Prostate gland (tissue), 2 donors: Measurements from ENCODE around the gene BPIFB4. TPM values are rescaled to one million over a fixed set of nuclear protein-coding genes. Genes with fewer than 3 reads are reported as not detected.

Source experiments
- DNase-seq: peaks from one replicate; pipeline ENCODE4 v3.0.0-alpha.2; 2019; ENCODE audit warnings: low spot score
- H3K27ac ChIP-seq, 2 donors: fragments of 200-600 bp; sonication (generic); 2 replicates each; pipeline ENCODE4 v1.5.1; 2017 to 2019
- H3K27me3 ChIP-seq: fragments of 200-600 bp; sonication (generic); replicated peaks from 2 replicates; pipeline ENCODE4 v1.5.1; 2019; ENCODE audit not compliant: insufficient read depth
- H3K36me3 ChIP-seq, 2 donors: fragments of 200-600 bp; sonication (generic); 1 replicate in 1 of 2; 2 replicates in 1 of 2; pipeline versions ENCODE4 v1.5.1 to v1.8.1; 2017 to 2019
- H3K4me1 ChIP-seq: fragments of 200-600 bp; sonication (generic); replicated peaks from 2 replicates; pipeline ENCODE4 v1.5.1; 2019
- H3K4me3 ChIP-seq, 2 donors: fragments of 200-600 bp; sonication (generic); 2 replicates each; pipeline ENCODE4 v1.5.1; 2017 to 2019
- H3K9me3 ChIP-seq: fragments of 200-600 bp; sonication (generic); 2 replicates; pipeline ENCODE4 v1.5.1; 2017
- POLR2A ChIP-seq: fragments of 450-650 bp; IDR thresholded peaks from one replicate; pipeline ENCODE4 v1.6.1; 2016; ENCODE audit warnings: antibody characterized with exemption, mild to moderate bottlenecking
- POLR2AphosphoS5 ChIP-seq: sonication (generic); formaldehyde crosslinking; IDR thresholded peaks from one replicate; pipeline ENCODE4 v1.6.1; 2017; ENCODE audit warnings: antibody characterized with exemption
- WGBS: methylation state at CpG from one replicate; pipeline ENCODE4 v1.1.5; 2018; 5-methylcytosine and 5-hydroxymethylcytosine counted together
- intact Hi-C: fragments of 100-400 bp; cut with DNase I; formaldehyde crosslinking; loops from one replicate; pipeline ENCODE4 v1.14.2; 2022
- total RNA-seq, 2 donors: library from RNA; depleted of rRNA; stranded (reverse); fragments of >200 nt; gene quantifications; one replicate each; pipeline ENCODE4 v1.1.0, GENCODE V29; 2016
- TF ChIP-seq, protein P1 (sequence below), 4 experiments: fragments of 200-600 bp in 2 of 4; fragments of 450-650 bp in 2 of 4; sonication (generic) in 2 of 4; IDR thresholded peaks; 1 replicate in 3 of 4; 2 replicates in 1 of 4; pipeline ENCODE4 v1.5.1; 2016 to 2019; ENCODE audit warnings: antibody characterized with exemption in 4 of 4, mild to moderate bottlenecking in 2 of 4, moderate library complexity in 2 of 4

The BPIFB4 gene
- total RNA-seq, 2 donors from 2014 or later, result 1.1 TPM; not detected in 1

DNA sequence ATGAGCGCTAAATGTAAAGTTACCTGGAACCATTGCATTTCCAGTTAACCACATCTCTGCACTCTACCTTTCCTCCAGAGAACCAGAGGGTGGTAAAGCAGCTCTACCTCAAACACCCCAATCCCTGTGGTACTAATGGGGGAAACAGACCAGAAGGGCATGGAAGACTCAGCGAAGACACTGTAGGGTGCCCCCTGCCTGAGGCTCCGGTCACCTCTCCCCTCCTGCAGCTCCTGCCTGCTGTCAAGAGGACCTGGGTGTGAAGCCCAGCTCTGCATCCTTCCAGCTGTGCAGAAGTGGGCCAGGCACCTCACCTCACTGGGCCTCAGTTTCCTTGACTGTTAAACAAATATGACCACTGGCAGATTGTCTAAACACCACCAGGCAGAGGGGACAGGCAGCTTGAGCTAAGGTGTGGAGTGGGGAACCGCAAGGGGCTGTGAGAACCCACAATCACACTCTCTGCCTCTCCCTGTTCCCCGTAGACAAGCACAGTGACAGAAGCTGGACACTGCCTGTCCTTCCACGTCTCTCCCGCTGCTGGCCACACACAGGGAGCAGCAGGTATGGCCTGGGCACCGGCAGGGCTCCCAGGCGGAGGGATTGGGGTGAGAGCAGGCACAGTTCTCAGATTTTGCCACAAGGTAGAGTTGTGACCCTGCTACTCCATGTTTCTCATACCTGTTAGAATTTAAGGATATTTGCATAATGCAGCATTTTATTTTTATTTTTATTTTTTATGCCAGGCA, 79.4 kb downstream of the BPIFB4 start:
- H3K4me3 ChIP-seq, result no peak overlapping the region
- WGBS, result 83% methylated on average over 9 of the region's 9 CpGs
- H3K4me1 ChIP-seq, result no peaks in the 10 kb centered on the region
- DNase-seq, result no peak
- no peaks in the 10 kb centered on the region for H3K27me3 ChIP-seq
- H3K9me3 ChIP-seq, result no peaks in the 10 kb centered on the region
- TF ChIP-seq, protein P1, sequence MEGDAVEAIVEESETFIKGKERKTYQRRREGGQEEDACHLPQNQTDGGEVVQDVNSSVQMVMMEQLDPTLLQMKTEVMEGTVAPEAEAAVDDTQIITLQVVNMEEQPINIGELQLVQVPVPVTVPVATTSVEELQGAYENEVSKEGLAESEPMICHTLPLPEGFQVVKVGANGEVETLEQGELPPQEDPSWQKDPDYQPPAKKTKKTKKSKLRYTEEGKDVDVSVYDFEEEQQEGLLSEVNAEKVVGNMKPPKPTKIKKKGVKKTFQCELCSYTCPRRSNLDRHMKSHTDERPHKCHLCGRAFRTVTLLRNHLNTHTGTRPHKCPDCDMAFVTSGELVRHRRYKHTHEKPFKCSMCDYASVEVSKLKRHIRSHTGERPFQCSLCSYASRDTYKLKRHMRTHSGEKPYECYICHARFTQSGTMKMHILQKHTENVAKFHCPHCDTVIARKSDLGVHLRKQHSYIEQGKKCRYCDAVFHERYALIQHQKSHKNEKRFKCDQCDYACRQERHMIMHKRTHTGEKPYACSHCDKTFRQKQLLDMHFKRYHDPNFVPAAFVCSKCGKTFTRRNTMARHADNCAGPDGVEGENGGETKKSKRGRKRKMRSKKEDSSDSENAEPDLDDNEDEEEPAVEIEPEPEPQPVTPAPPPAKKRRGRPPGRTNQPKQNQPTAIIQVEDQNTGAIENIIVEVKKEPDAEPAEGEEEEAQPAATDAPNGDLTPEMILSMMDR (IDR thresholded peaks at IDR 0.05), result no peak
- TF ChIP-seq POLR2AphosphoS5 (no peak), POLR2A (no peak)
- H3K36me3 ChIP-seq, result no peaks in the 10 kb centered on the region
- intact Hi-C loops, result no loop called here
- H3K27ac ChIP-seq, result no peak overlapping the region

DNA sequence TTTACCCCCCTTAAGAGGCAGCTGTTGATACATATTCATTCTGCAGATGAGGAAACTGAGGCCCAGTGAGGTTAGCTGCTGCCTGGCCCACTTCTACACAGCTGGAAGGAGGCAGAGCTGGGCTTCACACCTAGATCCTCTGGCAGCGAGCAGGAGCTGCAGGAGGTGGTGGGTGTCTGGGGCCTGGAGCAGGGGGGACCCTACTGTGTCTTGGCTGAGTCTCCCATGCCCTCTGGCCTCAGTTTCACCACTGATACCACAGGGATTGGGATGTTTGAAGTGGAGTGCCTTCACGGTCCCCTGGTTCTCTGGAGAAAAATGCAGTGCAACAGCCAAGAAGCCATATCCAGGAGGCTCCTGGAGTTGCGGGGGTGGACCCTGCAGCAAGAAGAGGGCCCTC, 80.3 kb downstream of the BPIFB4 start:
- H3K4me3 ChIP-seq, result no peak overlapping the region
- TF ChIP-seq, protein P1 (IDR thresholded peaks at IDR 0.05), result no peak
- TF ChIP-seq POLR2AphosphoS5, result no peak
- TF ChIP-seq POLR2A, result no peak
- no peak for DNase-seq
- WGBS, result 86% methylated on average over 3 of the region's 3 CpGs
- no peaks in the 10 kb centered on the region for H3K9me3 ChIP-seq
- H3K27ac ChIP-seq, result no peak overlapping the region
- H3K27me3 ChIP-seq, result no peaks in the 10 kb centered on the region
- no peaks in the 10 kb centered on the region for H3K4me1 ChIP-seq
- intact Hi-C loops, result no loop called here
- no peaks in the 10 kb centered on the region for H3K36me3 ChIP-seq

DNA sequence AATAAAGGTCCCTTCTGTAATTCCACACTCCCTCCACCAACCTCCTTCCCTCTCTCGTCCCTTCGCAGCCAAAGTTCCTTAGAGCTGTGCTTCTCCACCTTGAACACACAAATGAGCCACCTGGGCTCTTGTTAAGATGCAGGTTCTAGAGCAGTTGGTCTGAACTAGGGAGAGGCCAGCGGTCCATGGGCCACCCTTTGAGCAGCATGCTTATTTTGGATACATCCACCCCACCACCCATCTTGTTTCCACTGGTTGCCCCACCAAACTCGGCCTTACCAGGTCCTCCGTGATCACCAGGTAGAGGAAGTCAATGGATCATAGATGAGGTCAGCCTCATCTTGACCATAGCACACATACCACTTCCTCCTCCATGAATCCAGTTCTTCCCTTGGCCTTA, 81.2 kb downstream of the BPIFB4 start:
- DNase-seq, result no peak
- no peak for TF ChIP-seq POLR2A
- Histone ChIP-seq H3K27ac (no peak overlapping the region), H3K36me3 (no peaks in the 10 kb centered on the region), H3K27me3 (no peaks in the 10 kb centered on the region), H3K9me3 (no peaks in the 10 kb centered on the region), H3K4me3 (no peak overlapping the region), H3K4me1 (no peaks in the 10 kb centered on the region)
- intact Hi-C loops, result no loop called here
- 87% methylated on average over 5 of the region's 5 CpGs for WGBS

Other genes with a start within 250 kb of the BPIFB4 start
- gene EFCAB8, start 220.7 kb upstream of the BPIFB4 start, total RNA-seq, result 1 to 10 TPM in 1 of 2 donors, under 1 TPM in 1; 0.87 to 1.8 TPM
- 1 to 10 TPM in 1 of 2 donors, not detected in 1; 4.7 TPM for gene SUN5, start 75.2 kb upstream of the BPIFB4 start, total RNA-seq
- gene BPIFB2, start 71.9 kb upstream of the BPIFB4 start, total RNA-seq, result 1 to 10 TPM in 1 of 2 donors, not detected in 1; 5.1 TPM
- not detected for gene BPIFB6, start 48.0 kb upstream of the BPIFB4 start, total RNA-seq
- gene BPIFB3, start 25.7 kb upstream of the BPIFB4 start, total RNA-seq, result not detected
- gene BPIFA2, start 88.5 kb downstream of the BPIFB4 start, total RNA-seq, result not detected
- gene BPIFA3, start 137.7 kb downstream of the BPIFB4 start, total RNA-seq, result 1 to 10 TPM in 1 of 2 donors, not detected in 1; 7.7 TPM
- not detected for gene BPIFA1, start 156.4 kb downstream of the BPIFB4 start, total RNA-seq
- 1 to 10 TPM in 1 of 2 donors, not detected in 1; 2.1 TPM for gene BPIFB1, start 203.6 kb downstream of the BPIFB4 start, total RNA-seq